GM12874 (cell line): ENCODE data around the gene ANXA2.

ENCODE experiments used
- TF ChIP-seq, protein P1 (sequence below): IDR thresholded peaks from 2 replicates; pipeline ENCODE4 v1.5.1; 2011; ENCODE audit warnings: low read depth, mild to moderate bottlenecking, control low read depth, low read length, moderate library complexity; ENCODE audit not compliant: insufficient read depth

Gene ANXA2

DNA sequence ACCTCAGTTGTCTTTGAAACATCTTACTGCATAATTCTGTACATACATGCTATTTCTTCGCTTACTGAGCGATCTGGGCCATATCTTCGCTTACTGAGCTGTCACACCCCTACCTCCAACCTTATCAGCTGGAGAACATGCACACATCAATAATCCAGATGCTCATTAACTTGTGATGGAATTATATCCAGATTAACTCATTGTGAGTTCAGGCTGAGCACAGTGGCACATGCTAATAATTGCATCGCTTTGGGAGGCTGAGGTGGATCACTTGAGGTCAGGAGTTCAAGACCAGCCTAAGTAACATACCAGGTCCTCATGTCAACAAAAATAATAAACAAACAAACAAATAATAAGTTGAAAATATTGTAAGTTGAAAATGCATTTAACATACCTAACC is 19.3 kb upstream of the ANXA2 start:
- TF ChIP-seq, protein P1, sequence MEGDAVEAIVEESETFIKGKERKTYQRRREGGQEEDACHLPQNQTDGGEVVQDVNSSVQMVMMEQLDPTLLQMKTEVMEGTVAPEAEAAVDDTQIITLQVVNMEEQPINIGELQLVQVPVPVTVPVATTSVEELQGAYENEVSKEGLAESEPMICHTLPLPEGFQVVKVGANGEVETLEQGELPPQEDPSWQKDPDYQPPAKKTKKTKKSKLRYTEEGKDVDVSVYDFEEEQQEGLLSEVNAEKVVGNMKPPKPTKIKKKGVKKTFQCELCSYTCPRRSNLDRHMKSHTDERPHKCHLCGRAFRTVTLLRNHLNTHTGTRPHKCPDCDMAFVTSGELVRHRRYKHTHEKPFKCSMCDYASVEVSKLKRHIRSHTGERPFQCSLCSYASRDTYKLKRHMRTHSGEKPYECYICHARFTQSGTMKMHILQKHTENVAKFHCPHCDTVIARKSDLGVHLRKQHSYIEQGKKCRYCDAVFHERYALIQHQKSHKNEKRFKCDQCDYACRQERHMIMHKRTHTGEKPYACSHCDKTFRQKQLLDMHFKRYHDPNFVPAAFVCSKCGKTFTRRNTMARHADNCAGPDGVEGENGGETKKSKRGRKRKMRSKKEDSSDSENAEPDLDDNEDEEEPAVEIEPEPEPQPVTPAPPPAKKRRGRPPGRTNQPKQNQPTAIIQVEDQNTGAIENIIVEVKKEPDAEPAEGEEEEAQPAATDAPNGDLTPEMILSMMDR: no peak

DNA sequence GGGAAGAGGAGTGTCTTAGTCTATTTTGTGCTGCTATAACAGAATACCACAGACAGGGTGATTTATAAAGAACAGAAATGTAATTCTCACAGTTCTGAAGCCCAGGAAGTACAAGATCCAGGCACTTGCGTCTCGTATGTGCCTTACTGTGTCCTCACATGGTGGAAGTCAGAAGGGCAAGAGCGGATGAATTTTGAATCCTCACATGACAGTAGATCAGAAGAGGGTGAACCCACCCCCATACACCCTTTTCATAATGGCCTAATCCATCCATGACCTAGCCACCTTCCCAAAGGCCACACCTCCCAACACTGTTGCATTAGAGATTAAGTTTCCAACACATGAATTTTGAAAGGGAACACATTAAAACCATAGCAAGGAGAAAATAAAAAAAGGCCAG is 18.7 kb upstream of the ANXA2 start:
- TF ChIP-seq, protein P1: no peak

DNA sequence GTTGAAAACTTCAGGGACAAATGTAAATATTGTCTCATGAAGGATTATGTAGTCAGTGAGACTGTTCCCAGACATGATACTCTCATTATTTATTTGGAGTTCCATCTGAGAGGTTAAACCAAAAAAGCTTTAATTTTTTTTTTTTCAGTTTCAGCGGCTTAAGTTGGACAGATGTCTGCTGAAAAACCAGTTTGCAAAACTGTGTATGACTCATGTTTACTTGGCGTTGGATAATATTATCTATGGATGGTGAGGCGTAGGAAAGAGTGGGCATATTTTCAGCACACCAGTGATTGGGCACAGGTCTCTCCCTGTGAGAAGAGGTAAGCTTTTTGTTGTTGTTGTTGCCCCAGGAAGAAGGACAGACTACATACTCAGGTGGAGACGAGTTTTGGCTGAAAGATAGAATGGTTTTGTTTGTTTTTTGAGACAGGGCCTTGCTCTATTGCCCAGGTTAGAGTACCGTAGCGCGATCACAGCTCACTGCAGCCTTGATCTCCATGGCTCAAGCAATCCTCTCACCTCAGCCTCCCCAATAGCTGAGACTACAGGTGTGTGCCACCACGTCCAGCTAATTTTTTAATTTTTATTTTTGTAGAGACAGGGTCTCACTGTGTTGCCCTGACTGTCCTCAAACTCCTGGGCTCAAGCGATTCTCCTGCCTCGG is 16.4 kb upstream of the ANXA2 start:
- TF ChIP-seq, protein P1: no peak

DNA sequence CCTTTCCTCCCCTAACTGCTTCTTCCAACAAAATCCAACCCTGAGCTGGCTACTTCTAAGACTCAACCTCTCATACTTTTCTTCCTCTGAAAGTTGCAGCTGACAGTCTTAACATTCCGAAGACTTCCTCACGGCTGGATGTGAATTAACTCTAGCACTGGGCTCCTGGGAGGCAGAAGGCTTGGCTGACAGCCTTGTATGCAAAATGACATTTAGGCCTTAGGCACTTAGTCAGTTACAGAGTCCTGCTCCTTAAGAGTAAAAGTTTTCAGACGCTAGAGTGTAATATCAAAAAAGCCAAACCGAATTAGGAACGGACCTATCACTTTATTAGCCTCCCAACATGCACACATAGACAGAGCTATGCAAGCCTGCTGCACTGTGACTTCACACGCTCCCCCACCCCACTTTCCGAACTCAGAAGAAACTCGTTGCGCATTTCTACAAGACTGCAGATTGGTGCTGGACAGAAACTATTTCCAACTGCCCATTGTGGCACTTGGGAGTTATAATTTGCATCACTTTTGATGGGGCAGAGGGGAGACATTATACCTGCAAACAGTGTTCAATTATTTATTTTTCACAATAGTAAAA is 15.5 kb upstream of the ANXA2 start:
- TF ChIP-seq, protein P1: no peak

DNA sequence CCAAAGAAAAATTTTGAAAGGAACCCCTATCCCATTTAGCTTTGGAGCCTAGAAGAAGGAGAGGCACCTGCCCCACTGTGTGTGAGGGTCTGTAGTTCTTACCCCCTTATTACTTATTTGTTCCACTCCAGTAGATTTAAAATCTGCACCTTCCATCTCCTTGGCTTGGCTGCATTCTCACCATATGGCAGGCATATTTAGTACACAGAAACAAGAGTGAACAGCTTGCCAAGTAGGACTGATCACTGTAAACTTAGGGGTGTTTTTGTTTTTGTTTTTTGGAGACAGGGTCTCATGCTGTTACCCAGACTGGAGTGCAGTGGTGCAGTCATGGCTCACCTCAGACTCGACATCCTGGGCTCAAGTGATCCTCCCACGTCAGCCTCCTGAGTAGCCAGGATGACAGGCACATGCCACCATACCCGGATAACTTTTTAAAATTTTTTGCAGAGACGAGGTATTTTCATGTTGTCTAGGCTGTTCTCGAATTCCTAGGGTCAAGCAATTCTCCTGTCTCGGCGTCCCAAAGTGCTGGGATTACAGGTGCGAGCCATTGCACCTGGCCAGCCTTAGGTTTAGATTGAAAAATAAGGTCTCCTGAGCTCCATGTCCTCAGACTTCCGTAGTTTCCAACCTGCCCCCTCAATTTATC is 14.1 kb upstream of the ANXA2 start:
- TF ChIP-seq, protein P1: no peak

DNA sequence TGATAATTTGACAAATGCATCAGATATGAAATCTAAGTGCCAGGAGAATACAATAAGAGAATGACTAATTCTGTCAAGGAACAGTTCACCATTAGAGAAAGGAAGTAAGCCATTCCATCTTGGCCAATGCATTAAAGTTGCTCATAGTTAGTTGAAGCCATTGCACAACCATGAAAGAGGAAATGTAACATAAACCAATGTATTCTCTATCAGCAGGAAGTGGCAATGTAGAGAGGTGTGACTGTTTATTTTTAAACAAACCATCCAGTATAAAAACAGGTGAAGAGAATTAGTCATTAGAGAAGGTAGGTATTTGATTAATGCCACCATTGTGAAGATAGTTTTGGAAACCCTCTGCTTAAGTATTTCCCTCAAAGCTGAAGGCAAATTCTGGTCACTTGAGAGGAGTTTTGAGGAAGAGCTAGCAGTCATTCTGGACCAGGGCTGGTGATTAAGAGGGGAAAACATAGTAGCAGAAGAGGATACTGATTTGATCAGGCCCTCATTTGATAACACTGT is 10.7 kb upstream of the ANXA2 start:
- TF ChIP-seq, protein P1: no peak

DNA sequence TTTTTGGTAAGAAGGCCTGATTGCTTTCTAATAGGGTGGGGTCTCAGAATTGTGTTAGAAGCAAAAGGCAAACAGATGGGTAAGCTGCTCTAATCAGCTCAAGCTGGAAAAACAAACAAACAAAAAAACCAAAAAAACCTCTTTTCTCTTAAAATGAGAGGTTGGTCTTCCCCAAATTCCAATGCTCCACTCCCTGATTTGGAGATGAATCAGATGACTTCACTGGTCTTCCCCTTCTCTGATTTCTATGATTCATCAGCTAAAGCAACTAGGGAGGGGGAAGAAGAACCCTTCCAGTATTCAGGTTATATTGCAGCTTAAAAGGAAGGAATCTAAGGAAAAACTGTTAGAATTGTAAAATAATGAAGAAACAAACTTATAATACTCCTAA is 9.6 kb upstream of the ANXA2 start:
- TF ChIP-seq, protein P1: no peak
